ENCODE results near the gene TTLL11. TPM values are rescaled to one million over a fixed set of nuclear protein-coding genes. Genes with fewer than 3 reads are reported as not detected.

Gene TTLL11
- total and polyA plus RNA-seq, 4 donors: 1.4 to 4.5 (median 3.6) TPM

- WGBS: 96% methylated on average over 2 of the region's 2 CpGs
- H3K9me3 ChIP-seq (ENCODE audit: control insufficient read depth in 4 of 4, low read length in 3 of 4): no peaks in the 10 kb centered on the region
- H3K4me3 ChIP-seq (ENCODE audit: low read depth in 1 of 3, low read length in 3 of 3): no peak overlapping the region
- TF ChIP-seq HNF4A (conservative IDR thresholded peaks at IDR 0.05) (no peak), TAF1 (conservative IDR thresholded peaks at IDR 0.05) (no peak)
- H3K9ac ChIP-seq (ENCODE audit: low read depth in 1 of 2, low read length in 2 of 2): no peak overlapping the region
- no peaks in the 10 kb centered on the region for H3K27me3 ChIP-seq (ENCODE audit: control insufficient read depth in 4 of 4, insufficient read depth in 4 of 4, low read length in 3 of 4)
- H3K36me3 ChIP-seq (ENCODE audit: control insufficient read depth in 4 of 4, insufficient read depth in 3 of 4, low read depth in 1 of 4, low read length in 3 of 4): peaks cover 0 to 10% (median 5%) of the 10 kb centered on the region in 4 donors
- peaks cover 0 to 8% (median 6%) of the 10 kb centered on the region in 4 donors for H3K4me1 ChIP-seq (ENCODE audit: control insufficient read depth in 4 of 4, insufficient read depth in 4 of 4, low read length in 3 of 4)
- H3K27ac ChIP-seq (ENCODE audit: low read depth in 1 of 2, low read length in 2 of 2): no peak overlapping the region
- DNase-seq (ENCODE audit: low spot score): no peak
These were observed 310.0 kb downstream of the TTLL11 start for GRCh38 chr9:121783111-121783510.

GRCh38 chr9:121782514-121783110 is 310.5 kb downstream of the TTLL11 start:
- H3K4me1 ChIP-seq (ENCODE audit: control insufficient read depth in 4 of 4, insufficient read depth in 4 of 4, low read length in 3 of 4): peaks cover 0 to 8% (median 6%) of the 10 kb centered on the region in 4 donors
- TF ChIP-seq ZBTB33 (IDR thresholded peaks at IDR 0.05) (no peak), JUND (IDR thresholded peaks at IDR 0.05) (no peak)
- peaks cover 0 to 13% (median 5%) of the 10 kb centered on the region in 4 donors for H3K36me3 ChIP-seq (ENCODE audit: control insufficient read depth in 4 of 4, insufficient read depth in 3 of 4, low read depth in 1 of 4, low read length in 3 of 4)
- no peak overlapping the region for H3K9ac ChIP-seq (ENCODE audit: low read depth in 1 of 2, low read length in 2 of 2)
- H3K27me3 ChIP-seq (ENCODE audit: control insufficient read depth in 4 of 4, insufficient read depth in 4 of 4, low read length in 3 of 4): no peaks in the 10 kb centered on the region
- WGBS: 84% methylated on average over 17 of the region's 17 CpGs
- H3K4me3 ChIP-seq (ENCODE audit: low read depth in 1 of 3, low read length in 3 of 3): no peak overlapping the region
- no peak overlapping the region for H3K27ac ChIP-seq (ENCODE audit: low read depth in 1 of 2, low read length in 2 of 2)
- H3K9me3 ChIP-seq (ENCODE audit: control insufficient read depth in 4 of 4, low read length in 3 of 4): no peaks in the 10 kb centered on the region
- DNase-seq (ENCODE audit: low spot score): no peak

- no peak for TF ChIP-seq ZBTB33 (IDR thresholded peaks at IDR 0.05)
- no peak for TF ChIP-seq CTCF (IDR thresholded peaks at IDR 0.05; ENCODE audit: low read depth, low read length, missing input control)
- no peak for TF ChIP-seq FOXA2 (IDR thresholded peaks at IDR 0.05)
- TF ChIP-seq EGR1 (IDR thresholded peaks at IDR 0.05; ENCODE audit: low read depth in 2 of 2): no peak
- no peak for TF ChIP-seq TAF1 (conservative IDR thresholded peaks at IDR 0.05)
- TF ChIP-seq RAD21 (IDR thresholded peaks at IDR 0.05): no peak
- TF ChIP-seq GABPA (IDR thresholded peaks at IDR 0.05 in 1 of 2, conservative IDR thresholded peaks at IDR 0.05 in 1 of 2): no peak
- no peaks in the 10 kb centered on the region for H3K27me3 ChIP-seq (ENCODE audit: control insufficient read depth in 4 of 4, insufficient read depth in 4 of 4, low read length in 3 of 4)
- no peak overlapping the region for H3K27ac ChIP-seq (ENCODE audit: low read depth in 1 of 2, low read length in 2 of 2)
- no peak overlapping the region for H3K9ac ChIP-seq (ENCODE audit: low read depth in 1 of 2, low read length in 2 of 2)
- H3K9me3 ChIP-seq (ENCODE audit: control insufficient read depth in 4 of 4, low read length in 3 of 4): no peaks in the 10 kb centered on the region
- 96% methylated on average over 17 of the region's 17 CpGs for WGBS
- peaks cover 0 to 20% (median 5%) of the 10 kb centered on the region in 4 donors for H3K36me3 ChIP-seq (ENCODE audit: control insufficient read depth in 4 of 4, insufficient read depth in 3 of 4, low read depth in 1 of 4, low read length in 3 of 4)
- peaks cover 0 to 8% (median 6%) of the 10 kb centered on the region in 4 donors for H3K4me1 ChIP-seq (ENCODE audit: control insufficient read depth in 4 of 4, insufficient read depth in 4 of 4, low read length in 3 of 4)
- DNase-seq (ENCODE audit: low spot score): no peak
- no peak overlapping the region for H3K4me3 ChIP-seq (ENCODE audit: low read depth in 1 of 3, low read length in 3 of 3)
These were observed 311.2 kb downstream of the TTLL11 start for GRCh38 chr9:121781701-121782464.
